Stimulated activated CD8-positive, alpha-beta memory T cell treated with anti-CD3 and anti-CD28 coated beads, Interleukin-2, amount 100 ng/mL, for 1 hour (primary cell): ENCODE data around the gene KIF1C.
A peak's percentile ranks its signal among the peaks of the same experiment; 100 is the strongest.

ENCODE experiments used
- DNase-seq, 2 donors: peaks; one replicate each; pipeline ENCODE4 v3.0.0-alpha.2; 2020; ENCODE audit warnings: low read depth in 2 of 2

Gene KIF1C

DNA sequence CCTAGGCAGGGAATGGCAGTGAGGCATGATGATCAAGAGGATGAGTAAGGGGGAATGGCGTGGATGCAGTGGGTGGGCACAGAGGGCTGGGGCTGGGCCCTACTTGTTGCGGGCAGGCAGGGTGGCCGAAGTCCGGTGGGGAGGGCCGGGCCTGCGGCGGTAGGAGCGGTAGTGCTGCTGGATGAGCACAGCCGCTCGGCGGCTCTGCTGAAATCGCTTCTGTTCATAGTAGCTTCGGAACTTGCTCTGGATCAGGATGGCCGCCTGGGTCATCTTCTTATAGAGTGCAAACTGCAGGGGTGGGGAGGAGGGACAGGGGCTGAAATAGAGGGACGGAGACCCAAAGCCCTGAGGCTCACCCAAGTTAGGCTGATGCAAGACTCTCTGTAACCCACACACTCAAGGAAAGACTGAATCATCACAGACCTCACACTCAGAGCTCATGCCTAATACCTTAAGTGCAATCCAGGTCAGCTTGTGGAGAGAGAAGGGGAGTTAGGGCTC, 28.7 kb upstream of the KIF1C start:
- no peak for DNase-seq

DNA sequence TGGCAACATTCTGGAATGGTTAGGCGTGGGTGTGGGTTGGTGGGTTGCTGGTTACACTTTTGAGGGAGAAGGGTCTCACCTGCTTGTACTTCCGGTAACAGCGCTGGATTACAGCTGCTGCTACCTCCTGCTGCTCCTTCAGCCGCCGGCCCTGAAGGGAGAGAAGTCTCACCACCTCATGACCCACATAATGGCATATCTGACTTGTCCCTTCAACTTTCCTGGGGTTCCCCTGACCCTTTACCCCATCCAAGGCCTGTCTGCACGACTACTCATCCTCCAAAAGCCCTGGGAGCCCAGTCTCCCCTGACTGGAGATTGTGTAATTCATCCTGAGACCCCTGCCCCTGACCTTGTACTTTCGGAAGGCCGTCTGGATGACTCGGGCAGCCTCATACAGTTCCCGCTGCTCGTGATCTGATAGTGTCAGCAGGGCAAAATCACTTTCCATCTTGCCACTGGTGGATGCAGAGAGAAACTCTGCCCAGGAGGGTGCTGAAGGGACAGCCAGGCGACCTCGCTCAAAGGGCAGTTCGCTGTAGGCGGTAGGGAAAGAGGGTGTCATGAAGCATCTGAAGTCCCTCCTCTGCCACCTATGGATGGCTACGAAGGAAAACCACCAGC, 28.1 kb upstream of the KIF1C start:
- no peak for DNase-seq

DNA sequence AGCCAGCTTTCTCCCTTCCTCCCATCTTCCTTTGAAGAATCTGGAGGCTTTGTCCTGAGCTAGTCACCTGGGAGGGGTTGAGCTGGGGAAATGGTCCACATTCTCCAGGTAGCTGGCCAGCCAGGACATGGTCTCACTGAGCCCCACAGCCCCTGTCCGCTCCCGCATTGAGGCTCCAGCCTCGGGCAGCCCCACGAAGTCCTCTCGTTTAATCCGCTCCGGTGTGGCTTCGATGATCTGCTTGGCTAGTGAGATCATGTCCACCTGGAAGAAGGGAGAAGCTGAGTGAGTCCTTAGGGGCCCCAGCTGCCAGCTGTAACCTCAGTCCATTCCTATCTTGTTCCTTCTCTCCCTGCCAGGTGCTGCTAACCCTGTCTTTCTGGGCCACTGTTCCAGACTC, 27.5 kb upstream of the KIF1C start:
- DNase-seq = no peak

DNA sequence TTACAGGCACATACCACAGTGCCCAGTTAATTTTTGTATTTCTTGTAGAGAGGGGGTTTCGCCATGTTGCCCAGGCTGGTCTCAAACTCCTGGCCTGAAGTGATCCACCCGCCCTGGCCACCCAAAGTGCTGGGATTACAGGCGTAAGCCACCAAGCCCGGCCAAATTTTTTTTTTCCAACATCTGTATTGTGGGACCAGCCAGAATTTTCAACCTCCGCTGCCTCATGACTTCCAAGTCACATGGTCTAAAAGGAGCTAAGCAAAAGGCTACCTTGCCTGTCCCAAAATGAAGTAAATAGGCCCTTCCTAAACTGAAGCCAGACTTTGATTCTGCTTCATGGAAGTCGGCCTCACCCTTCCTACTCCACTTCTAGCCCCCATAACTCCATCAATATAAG, 25.9 kb upstream of the KIF1C start:
- no peak for DNase-seq

DNA sequence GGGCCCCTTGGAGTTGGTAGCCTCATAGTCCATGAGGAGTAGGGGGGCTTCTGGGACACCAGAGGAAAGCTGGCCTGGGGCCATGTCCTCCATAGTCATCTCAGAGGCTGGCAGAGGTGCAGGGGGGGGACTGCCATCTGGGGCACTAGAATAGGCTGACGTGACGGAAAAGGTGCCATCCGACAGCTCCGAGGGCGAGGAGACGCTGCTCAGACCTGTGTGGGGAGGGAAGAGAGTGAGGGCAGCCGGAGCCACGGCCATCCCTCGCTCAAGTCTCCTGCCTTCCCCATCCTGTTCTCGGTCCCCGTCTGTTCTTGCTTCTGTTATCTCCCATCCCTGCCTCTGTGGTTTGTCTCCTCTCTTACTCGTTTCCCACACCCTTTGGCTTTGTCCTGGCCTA, 25.4 kb upstream of the KIF1C start:
- DNase-seq = no peak

DNA sequence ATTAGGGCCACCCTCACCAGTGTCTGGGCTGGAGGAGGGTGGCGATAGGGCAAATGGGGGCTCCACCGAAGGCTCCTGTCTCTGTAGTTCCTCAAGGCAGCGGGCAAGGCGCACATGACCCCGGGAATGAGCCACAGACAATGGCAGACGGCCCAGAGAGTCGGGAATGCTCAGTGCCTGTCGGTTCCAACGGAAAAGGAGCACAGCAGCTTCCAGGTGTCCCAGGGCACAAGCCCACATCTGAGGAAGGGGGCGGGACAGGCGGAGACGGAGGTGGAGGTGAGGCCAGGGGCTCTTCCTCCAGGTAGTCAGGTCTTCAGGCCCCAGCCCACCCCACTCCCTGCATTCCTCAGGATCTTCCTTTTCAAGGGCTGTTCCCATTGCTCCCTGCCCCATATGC, 25.0 kb upstream of the KIF1C start:
- no peak for DNase-seq

DNA sequence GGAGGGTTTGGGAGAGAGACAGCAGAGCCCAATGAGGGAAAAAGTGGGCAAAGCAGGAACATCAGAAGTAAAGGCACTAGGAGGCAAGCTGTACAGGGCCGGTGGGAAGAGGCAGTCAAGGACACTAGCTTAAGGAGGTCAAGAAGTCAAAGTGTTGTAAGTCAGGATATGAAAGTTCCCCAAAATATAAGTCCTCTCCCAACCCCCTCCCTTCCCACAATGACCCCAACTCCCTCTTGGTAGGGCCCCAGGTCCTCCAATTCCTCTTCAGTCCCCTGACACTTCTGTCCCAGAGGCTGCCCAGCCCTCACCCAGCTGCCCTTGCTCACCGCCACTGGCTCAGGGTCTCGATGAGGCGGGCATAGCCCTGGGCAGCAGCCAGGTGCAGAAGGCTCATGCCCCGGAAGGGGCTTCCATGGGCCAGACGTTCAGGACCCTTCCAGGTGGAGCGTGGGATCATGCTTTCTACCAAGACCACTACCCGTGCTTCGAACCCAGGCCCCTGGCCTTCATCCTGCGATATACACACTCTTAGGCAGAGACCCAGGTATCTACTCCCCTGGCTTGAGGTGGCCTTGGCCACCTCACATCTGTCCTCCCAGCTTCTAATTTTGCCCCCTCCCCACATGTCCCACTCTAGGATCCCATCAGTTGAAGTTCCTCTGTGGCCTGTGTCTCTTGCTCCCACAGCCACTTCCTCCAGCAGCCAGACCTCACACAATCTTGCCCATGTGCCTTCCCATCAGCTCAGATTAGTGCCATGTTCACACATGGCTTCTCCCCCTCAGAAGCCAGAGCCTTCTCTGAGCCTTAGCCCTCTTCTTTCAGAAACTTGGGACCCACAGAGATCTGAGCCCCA, 24.3 kb upstream of the KIF1C start:
- DNase-seq = no peak

DNA sequence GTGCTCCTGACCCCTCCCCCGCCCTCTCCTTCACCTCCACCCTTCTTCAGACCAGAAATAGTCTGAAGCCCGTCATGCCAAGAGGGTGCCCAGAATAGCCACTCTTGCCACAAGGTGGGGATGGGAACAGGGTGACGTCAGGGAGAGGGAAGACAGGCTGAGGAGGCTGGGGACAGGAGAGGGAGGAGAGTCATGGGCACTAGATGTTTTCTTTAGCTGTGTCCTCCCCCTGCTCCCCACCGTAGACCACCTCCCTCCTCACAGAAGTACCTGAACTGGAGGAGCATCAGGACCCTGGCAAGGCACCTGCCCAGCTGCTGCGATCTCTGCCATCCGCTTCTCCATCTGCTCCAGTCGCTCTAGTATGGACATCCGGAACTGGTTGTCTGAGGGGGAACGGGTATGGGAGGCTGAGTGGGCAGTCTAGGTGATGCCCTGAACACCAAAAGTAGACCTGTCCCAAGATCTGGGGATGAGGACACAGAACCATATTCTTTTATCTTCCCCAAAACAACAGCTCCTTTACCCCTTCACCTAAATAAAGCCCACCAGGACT, 23.6 kb upstream of the KIF1C start:
- no peak for DNase-seq

DNA sequence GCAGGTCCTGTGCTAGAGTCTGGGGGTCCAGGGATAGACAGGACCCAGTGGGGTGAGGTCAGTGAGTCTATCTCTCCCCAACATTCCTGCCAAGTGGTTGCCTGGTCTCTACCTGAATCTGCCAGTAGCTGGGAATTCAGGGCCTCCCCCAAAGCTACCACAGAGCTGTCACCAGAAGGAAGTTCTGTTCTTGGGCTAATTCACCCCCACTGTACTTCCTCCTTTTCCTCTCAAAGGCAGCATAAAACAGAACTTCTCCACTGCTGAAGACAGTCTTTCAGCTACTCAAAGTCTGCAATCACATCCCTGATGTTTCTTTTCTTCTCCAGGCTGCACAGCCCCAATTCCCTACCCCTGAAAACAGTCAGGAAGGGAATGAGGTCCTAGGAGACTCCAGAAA, 19.0 kb upstream of the KIF1C start:
- DNase-seq = no peak

DNA sequence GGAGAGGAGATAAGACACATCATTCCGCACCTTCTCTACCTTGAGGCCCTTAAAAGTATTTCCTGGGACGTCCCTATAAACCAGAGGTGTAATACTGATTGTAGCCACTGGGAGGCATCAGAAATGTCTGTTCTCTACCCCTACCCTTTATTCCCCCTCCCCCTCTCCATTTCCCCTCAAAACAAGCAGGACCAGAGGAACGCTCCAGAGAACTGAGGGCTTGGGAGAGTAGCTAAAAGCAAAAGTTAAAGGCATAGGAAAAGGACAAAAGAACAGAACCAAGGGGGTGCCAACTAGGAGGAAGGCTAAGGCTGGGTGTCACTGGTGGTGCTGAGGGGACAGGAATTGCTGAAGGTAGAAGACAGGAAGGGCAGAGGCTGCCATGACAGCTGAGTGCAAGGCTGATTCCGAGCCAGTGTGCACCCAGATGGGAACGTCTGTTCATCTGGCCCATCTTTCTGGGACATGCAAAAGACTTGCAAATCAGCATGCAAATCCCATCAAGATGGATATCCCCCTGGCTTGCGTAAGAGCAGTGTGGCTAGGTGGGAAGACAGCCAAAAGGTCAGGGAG, 17.0 kb upstream of the KIF1C start:
- DNase-seq = no peak

DNA sequence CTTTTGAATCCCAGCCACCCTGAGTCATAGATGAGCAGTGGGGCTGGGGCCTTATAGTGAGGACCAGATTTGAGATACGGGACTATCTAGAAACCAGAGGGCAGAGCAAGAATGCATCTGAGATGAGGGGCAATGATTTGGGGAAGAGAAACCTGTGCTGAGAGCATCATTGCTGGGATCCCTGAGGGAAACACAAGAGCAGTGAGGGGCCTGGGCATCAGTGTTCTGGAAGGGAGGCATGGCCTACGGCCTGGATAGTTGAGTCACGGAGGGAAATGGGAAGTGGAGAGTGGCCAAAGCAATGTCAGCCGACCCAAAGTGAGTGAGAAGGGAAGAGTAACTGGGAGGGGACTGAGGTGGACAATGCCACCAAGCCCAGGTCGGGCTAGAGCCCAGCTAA, 15.4 kb upstream of the KIF1C start:
- DNase-seq = no peak

DNA sequence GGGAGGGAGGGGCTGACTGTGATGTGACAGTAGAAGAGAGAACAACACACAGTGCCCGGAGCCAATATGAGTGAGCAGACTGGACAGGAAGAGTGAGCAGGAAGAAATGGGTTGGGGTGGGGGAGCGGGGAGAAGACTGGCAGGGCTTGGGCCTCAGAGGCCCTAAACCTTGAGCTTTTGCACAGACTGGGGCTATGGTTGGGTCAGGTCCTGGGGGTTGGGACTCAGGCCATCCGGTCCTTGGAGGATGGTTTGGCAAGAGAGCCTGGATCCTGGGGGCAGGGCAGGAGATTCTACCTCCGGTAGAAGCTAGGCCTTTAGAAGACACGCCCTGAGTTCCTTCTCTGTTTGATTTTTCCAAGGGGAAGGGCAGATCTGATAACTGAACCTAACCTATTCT, 11.3 kb upstream of the KIF1C start:
- DNase-seq = no peak

DNA sequence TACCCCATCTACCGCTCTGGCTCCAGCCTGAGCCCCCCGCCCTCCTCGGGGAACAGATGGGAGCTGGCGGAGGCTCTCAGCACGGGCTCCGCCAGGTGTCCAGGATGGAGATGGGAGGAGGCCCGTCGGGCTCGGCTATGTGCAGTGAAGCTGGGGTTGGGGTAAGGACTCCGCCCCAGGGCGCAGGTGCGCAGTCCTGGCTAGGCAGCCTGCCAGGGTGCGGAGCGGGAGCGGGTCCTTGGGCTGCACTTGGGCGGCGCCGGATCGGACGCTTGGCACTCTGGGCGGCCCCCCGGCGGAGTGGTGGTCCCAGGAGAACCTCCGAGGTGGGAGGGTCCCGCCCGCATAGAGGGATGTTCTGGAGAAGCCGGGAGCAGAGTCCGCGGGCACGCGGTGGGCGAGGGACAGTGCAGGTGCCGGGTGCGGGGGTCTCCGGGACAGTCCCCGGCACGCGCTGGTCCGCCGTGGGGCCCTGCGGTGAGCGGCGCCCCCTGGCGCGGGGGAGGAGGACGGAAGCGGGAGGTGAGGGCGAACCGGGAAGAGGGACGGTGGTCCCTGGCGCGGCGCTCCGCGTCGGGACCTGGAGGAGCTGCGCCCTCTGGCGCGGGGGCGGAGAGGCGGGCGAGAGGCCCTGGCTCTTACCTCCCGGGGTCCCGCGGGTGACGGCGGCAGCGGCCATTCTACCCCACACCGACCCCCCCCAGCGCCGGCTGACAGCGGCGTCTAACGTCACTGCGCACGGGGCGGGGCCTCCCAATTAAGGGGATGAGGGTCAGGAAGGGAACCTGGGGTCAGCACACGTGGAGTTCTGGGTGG, 10.6 kb upstream of the KIF1C start, which contains the start of gene CAMTA2:
Gene CAMTA2 (minus strand): TSS at position 725 of the 816 bp plus-strand sequence. CDS start 1,453 bp downstream, outside the sequence.
- peak; percentile 78 to 79 for DNase-seq

DNA sequence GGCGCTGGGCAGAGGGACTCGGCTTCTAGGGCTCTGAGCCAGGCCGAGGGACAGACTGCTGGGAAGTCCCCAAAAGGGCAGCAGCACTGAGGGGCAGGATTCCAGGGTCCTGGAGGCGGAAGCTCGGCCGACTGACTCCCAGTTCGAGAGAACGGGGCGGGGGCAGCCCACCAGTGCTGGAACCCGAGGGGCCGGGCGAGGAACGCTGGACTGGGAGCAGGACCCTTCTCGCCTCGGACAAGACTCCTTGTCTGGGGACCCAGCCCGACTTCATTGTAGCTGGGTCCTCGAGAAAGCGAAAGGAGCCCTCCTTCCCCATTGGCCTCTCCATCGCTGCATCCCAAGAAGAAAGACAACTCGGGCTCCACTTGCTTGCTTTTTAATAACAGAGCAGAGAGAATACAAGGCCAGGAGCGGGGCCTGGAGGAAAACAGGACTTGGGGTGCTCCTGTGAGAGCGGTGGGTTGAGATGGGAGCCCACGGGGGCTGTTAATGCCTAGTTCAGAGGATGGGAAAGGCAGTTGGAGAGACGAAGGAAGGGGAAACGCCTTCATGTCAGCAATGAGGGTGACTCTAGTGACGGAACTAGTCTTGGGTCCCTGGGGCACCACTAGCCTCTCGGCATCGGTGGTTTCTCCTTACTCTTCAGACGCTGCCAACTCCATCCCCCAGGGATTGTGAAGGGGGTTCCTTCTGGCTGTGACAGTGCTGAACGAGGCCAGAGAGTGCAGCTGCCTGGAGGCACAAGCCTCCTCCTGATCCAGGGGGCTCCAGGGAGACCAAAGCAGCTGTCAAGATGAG, 9.8 kb upstream of the KIF1C start:
- no peak for DNase-seq

DNA sequence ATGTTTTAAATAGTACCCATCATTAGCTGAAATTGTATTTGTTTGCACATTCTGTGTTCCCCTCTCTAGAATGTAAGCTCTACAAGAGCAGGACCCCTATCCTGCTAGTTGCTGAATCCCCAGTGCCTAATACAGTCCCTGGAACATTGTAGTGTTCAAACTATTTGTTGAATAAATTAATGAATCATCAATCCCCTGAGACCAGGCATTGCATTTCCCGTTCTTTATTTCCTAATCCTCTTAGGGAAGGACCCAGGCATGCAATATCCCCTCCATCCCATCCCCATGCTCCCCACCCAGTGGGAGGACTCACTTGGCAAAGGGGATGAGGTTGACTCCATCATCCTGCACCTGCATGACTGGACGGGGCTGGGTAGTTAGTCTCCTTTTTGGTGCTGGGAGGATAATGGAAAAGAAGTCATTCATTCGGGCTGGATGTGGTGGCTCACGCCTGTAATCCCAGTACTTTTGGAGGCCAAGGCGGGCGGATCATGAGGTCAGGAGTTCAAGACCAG, 3.6 kb upstream of the KIF1C start:
- DNase-seq = no peak

DNA sequence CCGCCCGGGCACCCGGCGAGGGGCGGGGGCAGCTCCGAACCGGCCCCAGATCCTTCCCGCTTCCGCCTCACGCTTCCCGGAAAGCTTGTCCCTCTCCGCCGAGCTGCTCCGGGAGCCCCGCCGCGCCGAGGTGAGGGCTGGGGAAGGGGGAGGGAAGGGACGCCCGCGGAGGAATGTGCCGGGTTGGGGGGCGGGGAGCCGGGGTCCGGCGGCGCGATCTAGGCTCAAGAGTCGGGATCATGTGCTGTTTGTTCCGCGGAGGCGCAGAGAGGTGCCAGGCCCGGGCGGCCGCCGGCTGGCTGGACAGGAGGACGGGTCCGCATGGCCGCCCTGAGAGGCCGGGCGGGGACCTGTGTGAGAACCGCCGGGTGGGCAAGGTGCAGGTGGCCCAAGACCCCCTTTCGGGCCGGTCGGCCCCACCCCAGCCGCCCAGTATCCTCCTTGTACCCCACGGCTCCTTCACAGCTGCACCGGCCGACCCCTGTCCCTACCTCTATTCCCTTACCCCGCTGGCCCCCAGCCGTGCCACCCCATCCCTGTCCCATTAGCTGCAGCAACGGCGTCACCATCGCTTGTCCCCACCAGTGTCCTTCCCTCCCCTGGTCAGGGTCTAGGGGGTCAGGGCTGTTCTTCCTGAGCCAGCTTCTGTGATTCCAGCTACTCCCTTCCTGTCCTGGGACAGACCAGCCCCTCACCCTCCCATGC, 429 bp downstream of the KIF1C start:
- DNase-seq = no peak

DNA sequence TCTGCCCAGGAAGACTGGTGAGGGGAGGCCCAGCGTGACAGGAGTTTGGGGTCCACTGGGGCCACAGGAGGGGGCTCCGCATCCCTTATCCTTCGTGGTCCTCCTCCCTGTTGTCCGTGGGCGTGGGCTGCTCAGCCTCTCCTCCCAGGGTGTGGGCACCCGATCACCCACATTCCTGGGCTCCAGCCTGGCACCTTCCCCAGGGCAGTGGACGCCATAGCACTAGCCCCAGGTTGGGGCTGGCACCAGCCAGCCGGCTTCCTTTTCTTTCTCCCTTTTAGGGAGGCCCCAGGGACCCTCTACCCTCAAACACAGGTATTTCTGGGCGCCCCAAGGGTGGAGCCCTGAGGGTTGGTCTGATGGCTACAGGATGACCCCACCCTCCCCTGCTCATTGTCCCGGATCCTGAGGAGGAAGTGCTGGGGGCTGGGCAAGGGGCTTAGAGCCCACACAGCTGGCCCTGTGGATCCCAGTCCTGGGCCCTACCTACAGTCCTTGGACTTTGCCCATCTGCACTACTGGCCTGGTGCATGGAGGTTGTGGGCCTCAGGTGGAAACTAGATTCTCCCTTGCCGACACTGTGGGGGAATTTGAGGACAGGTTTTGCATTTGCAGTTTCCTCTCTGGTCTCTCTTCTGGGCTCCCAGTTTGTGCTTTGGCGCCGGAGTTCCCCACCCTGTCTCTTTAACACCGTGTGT, 1.1 kb downstream of the KIF1C start:
- no peak for DNase-seq

DNA sequence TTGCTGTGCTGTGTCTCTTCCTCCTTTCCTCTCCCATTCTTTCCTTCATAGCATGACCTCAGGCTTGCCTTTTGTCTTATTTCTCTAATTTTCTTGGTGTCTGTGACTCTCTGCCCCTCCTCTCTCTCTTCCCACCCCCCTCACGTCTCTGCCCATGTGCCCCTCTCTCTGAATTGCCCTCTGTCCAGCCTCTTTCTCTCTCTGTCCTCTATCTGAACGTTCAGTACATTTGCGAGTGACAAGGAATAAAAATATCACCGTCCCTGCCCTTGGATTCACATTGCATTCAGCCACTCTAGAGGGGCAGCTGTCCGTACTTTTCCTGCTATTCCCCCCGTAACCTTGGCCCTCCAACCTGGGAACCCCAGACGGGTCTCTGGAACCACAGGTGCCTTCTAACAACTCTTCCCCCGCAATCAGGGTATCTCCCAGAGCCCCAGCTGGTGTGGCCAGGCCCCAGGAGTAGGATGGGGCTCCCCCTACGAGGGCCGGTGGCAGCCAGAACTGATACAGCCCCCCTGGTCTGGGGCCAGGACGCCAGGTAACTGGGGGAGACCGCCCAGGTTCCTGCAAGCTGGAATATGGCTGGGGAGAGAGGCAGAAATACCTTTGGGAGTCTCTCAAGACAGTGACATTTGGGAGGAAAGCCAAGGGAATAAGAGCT, 1.8 kb downstream of the KIF1C start:
- no peak for DNase-seq

DNA sequence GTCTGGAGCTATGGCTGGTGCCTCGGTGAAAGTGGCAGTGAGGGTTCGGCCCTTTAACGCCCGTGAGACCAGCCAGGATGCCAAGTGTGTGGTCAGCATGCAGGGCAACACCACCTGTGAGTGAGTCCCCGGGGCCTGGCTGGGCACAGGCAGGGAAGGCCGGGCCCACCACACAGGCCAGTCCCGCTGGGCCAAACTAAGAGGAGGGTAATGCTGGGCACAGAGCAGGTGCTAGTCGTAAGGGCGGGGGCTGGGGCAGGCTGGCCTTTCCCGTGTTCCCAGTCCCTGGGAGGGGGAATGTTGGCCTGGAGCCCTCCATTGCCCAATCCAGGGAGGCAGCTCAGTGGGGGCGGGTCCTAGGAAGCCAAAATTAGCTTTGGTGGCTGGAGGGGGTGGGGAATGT, 2.5 kb downstream of the KIF1C start:
- no peak for DNase-seq
